HG02840 (cell line): ENCODE data around the gene GPR151.

ENCODE experiments used
- ATAC-seq: cut with Tn5 transposase; IDR thresholded peaks from one replicate; pipeline ENCODE4 v1.9.1; 2021; ENCODE audit warnings: mild to moderate bottlenecking, moderate library complexity, moderate number of reproducible peaks; ENCODE audit not compliant: unreplicated experiment, low FRiP score

The GPR151 gene

GRCh38 chr5:146521403-146522106 lies 5.6 kb upstream of the GPR151 start:
- no peak for ATAC-seq

- no peak for ATAC-seq
These were observed 4.7 kb upstream of the GPR151 start for GRCh38 chr5:146520731-146521130.

- ATAC-seq: no peak
These were observed 3.6 kb upstream of the GPR151 start for GRCh38 chr5:146519554-146519953.

- no peak for ATAC-seq
These were observed 378 bp downstream of the GPR151 start for GRCh38 chr5:146515473-146516150.

- no peak for ATAC-seq
These were observed 1.4 kb downstream of the GPR151 start for GRCh38 chr5:146514575-146514974.

- ATAC-seq: no peak
These were observed 2.5 kb downstream of the GPR151 start for GRCh38 chr5:146513462-146513861.

GRCh38 chr5:146510559-146511125 lies 5.3 kb downstream of the GPR151 start:
- no peak for ATAC-seq

- ATAC-seq: no peak
These were observed 8.6 kb downstream of the GPR151 start for GRCh38 chr5:146507428-146507827.

- no peak for ATAC-seq
These were observed 16.3 kb downstream of the GPR151 start for GRCh38 chr5:146499680-146500079.

- ATAC-seq: no peak
These were observed 21.3 kb downstream of the GPR151 start for GRCh38 chr5:146494656-146495055.

- ATAC-seq: no peak
These were observed 25.7 kb downstream of the GPR151 start for GRCh38 chr5:146490089-146490843.

GRCh38 chr5:146484714-146485391 lies 31.1 kb downstream of the GPR151 start:
- ATAC-seq: no peak

GRCh38 chr5:146482775-146483174 lies 33.2 kb downstream of the GPR151 start:
- ATAC-seq: no peak

GRCh38 chr5:146475906-146476305 lies 40.1 kb downstream of the GPR151 start:
- ATAC-seq: no peak

- ATAC-seq: no peak
These were observed 40.7 kb downstream of the GPR151 start for GRCh38 chr5:146475190-146475780.

- ATAC-seq: no peak
These were observed 41.9 kb downstream of the GPR151 start for GRCh38 chr5:146474065-146474464.

- ATAC-seq: no peak
These were observed 48.2 kb downstream of the GPR151 start for GRCh38 chr5:146467760-146468159.

- ATAC-seq: no peak
These were observed 49.3 kb downstream of the GPR151 start for GRCh38 chr5:146466521-146467349.

- ATAC-seq: no peak
These were observed 52.5 kb downstream of the GPR151 start for GRCh38 chr5:146463446-146463845.
